SK-N-SH treated with all-trans-retinoic acid at 6 μM for 48 hours (cell line): Measurements from ENCODE around the gene KAT6B.

Source experiments
- ATAC-seq: fragments of 200-7000 bp; cut with Tn5 transposase; 3 replicates; pipeline ENCODE4 v1.9.1; 2020; ENCODE audit warnings: mild to moderate bottlenecking, moderate library complexity
- ARNTL ChIP-seq: fragments of 450-650 bp; formaldehyde crosslinking; IDR thresholded peaks from 2 replicates; pipeline ENCODE4 v1.5.0; 2020; ENCODE audit warnings: low read depth, mild to moderate bottlenecking, moderate library complexity, borderline replicate concordance
- BACH2 ChIP-seq: fragments of 250-450 bp; sonication (Bioruptor Pico); IDR thresholded peaks from 2 replicates; pipeline ENCODE4 v1.9.0; 2021; ENCODE audit warnings: mild to moderate bottlenecking, borderline replicate concordance
- CREB5 ChIP-seq: fragments of 250-450 bp; sonication (Bioruptor Pico); IDR thresholded peaks from 2 replicates; pipeline ENCODE4 v1.5.1; 2020; ENCODE audit warnings: low read depth, mild to moderate bottlenecking, moderate library complexity
- CSDC2 ChIP-seq: fragments of 250-450 bp; sonication (Bioruptor Pico); IDR thresholded peaks from 2 replicates; pipeline ENCODE4 v1.5.0; 2020; ENCODE audit warnings: mild to moderate bottlenecking, moderate library complexity
- CSRNP3 ChIP-seq: fragments of 250-450 bp; sonication (Bioruptor Pico); IDR thresholded peaks from 2 replicates; pipeline ENCODE4 v1.5.1; 2021; ENCODE audit warnings: mild to moderate bottlenecking, moderate library complexity
- ESRRG ChIP-seq: fragments of 250-450 bp; sonication (Bioruptor Pico); IDR thresholded peaks from 2 replicates; pipeline ENCODE4 v1.6.1; 2021; ENCODE audit warnings: mild to moderate bottlenecking
- GLIS3 ChIP-seq: fragments of 250-450 bp; sonication (Bioruptor Pico); IDR thresholded peaks from 2 replicates; pipeline ENCODE4 v1.5.0; 2020; ENCODE audit warnings: mild to moderate bottlenecking, moderate library complexity
- ISL1 ChIP-seq: fragments of 250-450 bp; sonication (Bioruptor Pico); IDR thresholded peaks from 2 replicates; pipeline ENCODE4 v2.1.2; 2022; ENCODE audit warnings: mild to moderate bottlenecking, moderate library complexity
- OSR1 ChIP-seq: fragments of 250-450 bp; sonication (Bioruptor Pico); IDR thresholded peaks from 2 replicates; pipeline ENCODE4 v1.8.0; 2022; ENCODE audit warnings: moderate library complexity, mild to moderate bottlenecking, inconsistent platforms
- PATZ1 ChIP-seq: fragments of 250-450 bp; sonication (Bioruptor Pico); IDR thresholded peaks from 2 replicates; pipeline ENCODE4 v1.8.0; 2020; ENCODE audit warnings: mild to moderate bottlenecking, moderate library complexity, borderline replicate concordance
- PPARA ChIP-seq: fragments of 250-450 bp; sonication (Bioruptor Pico); IDR thresholded peaks from 2 replicates; pipeline ENCODE4 v1.5.0; 2020; ENCODE audit warnings: mild to moderate bottlenecking, borderline replicate concordance
- RARB ChIP-seq: fragments of 250-450 bp; sonication (Bioruptor Pico); IDR thresholded peaks from 2 replicates; pipeline ENCODE4 v1.8.0; 2021; ENCODE audit warnings: mild to moderate bottlenecking, moderate library complexity
- SNAI2 ChIP-seq: fragments of 250-450 bp; sonication (Bioruptor Pico); IDR thresholded peaks from 2 replicates; pipeline ENCODE4 v1.5.0; 2020; ENCODE audit warnings: mild to moderate bottlenecking, moderate library complexity
- TCF4 ChIP-seq: fragments of 250-450 bp; sonication (Bioruptor Pico); IDR thresholded peaks from 2 replicates; pipeline ENCODE4 v1.8.0; 2021; ENCODE audit warnings: mild to moderate bottlenecking, moderate library complexity, borderline replicate concordance
- TOX ChIP-seq: fragments of 250-450 bp; sonication (Bioruptor Pico); IDR thresholded peaks from 2 replicates; pipeline ENCODE4 v1.8.0; 2021; ENCODE audit warnings: mild to moderate bottlenecking, moderate library complexity, borderline replicate concordance
- TSHZ2 ChIP-seq: fragments of 250-450 bp; sonication (Bioruptor Pico); IDR thresholded peaks from 2 replicates; pipeline ENCODE4 v1.5.0; 2020; ENCODE audit warnings: mild to moderate bottlenecking, moderate library complexity
- ZC3H10 ChIP-seq: fragments of 250-450 bp; sonication (Bioruptor Pico); IDR thresholded peaks from 2 replicates; pipeline ENCODE4 v1.5.1; 2021; ENCODE audit warnings: mild to moderate bottlenecking, moderate library complexity
- ZFP3 ChIP-seq: fragments of 250-450 bp; sonication (Bioruptor Pico); IDR thresholded peaks from 2 replicates; pipeline ENCODE4 v1.5.0; 2020; ENCODE audit warnings: mild to moderate bottlenecking, moderate library complexity
- ZFP30 ChIP-seq: fragments of 450-650 bp; formaldehyde crosslinking; IDR thresholded peaks from 2 replicates; pipeline ENCODE4 v1.5.0; 2022; ENCODE audit warnings: mild to moderate bottlenecking, moderate library complexity
- ZNF565 ChIP-seq: fragments of 450-650 bp; formaldehyde crosslinking; conservative IDR thresholded peaks from 2 replicates; pipeline ENCODE4 v1.5.0; 2020; ENCODE audit warnings: low read depth, mild to moderate bottlenecking, moderate library complexity
- ZNF70 ChIP-seq: fragments of 450-650 bp; formaldehyde crosslinking; IDR thresholded peaks from 2 replicates; pipeline ENCODE4 v1.5.0; 2020; ENCODE audit warnings: mild to moderate bottlenecking, moderate library complexity
- ZNF8 ChIP-seq: fragments of 450-650 bp; formaldehyde crosslinking; IDR thresholded peaks from 2 replicates; pipeline ENCODE4 v1.5.0; 2020; ENCODE audit warnings: mild to moderate bottlenecking, moderate library complexity

Gene KAT6B

GRCh38 chr10:74867351-74867750 lies 41.0 kb downstream of the KAT6B start:
- TF ChIP-seq ARNTL (CRISPR knock-in tag), result no peak
- TF ChIP-seq BACH2 (CRISPR knock-in tag), result no peak
- TF ChIP-seq CSRNP3 (CRISPR knock-in tag), result no peak
- TF ChIP-seq ESRRG (CRISPR knock-in tag), result no peak
- no peak for ATAC-seq

- TF ChIP-seq SNAI2 (no peak), CREB5 (CRISPR knock-in tag) (no peak), ZNF565 (no peak), ESRRG (CRISPR knock-in tag) (no peak), ZFP3 (CRISPR knock-in tag) (no peak)
- no peak for ATAC-seq
Measured at GRCh38 chr10:74868392-74868977, 42.1 kb downstream of the KAT6B start.

GRCh38 chr10:74869635-74870034 lies 43.2 kb downstream of the KAT6B start:
- ATAC-seq, result no peak
- TF ChIP-seq RARB (no peak), ZNF565 (no peak), ZNF70 (CRISPR knock-in tag) (no peak), CSDC2 (CRISPR knock-in tag) (no peak)

- TF ChIP-seq ZNF70 (CRISPR knock-in tag) (no peak), CSDC2 (CRISPR knock-in tag) (no peak), PPARA (no peak), ZNF565 (no peak), GLIS3 (CRISPR knock-in tag) (no peak), ZC3H10 (CRISPR knock-in tag) (no peak), OSR1 (CRISPR knock-in tag) (no peak), PATZ1 (CRISPR knock-in tag) (no peak), TCF4 (no peak), ESRRG (CRISPR knock-in tag) (no peak), SNAI2 (no peak), ZFP3 (CRISPR knock-in tag) (no peak), ZFP30 (CRISPR knock-in tag) (no peak)
- ATAC-seq, result no peak
Measured at GRCh38 chr10:74870191-74870590, 43.8 kb downstream of the KAT6B start.

- no peak for TF ChIP-seq ISL1
- no peak for TF ChIP-seq RARB
- no peak for TF ChIP-seq ZNF8
- TF ChIP-seq OSR1 (CRISPR knock-in tag), result no peak
- no peak for ATAC-seq
Measured at GRCh38 chr10:74871595-74872382, 45.4 kb downstream of the KAT6B start.

- no peak for ATAC-seq
- TF ChIP-seq ZNF8 (no peak), ZFP3 (CRISPR knock-in tag) (no peak), TOX (CRISPR knock-in tag) (no peak), PPARA (no peak), TSHZ2 (no peak), CREB5 (CRISPR knock-in tag) (no peak), SNAI2 (no peak), ZFP30 (CRISPR knock-in tag) (no peak), GLIS3 (CRISPR knock-in tag) (no peak), CSRNP3 (CRISPR knock-in tag) (no peak)
Measured at GRCh38 chr10:74873803-74874454, 47.5 kb downstream of the KAT6B start.
